GM12873 (cell line): ENCODE data around the gene TRPC4.

ENCODE experiments used
- TF ChIP-seq, protein P1 (sequence below): IDR thresholded peaks from 2 replicates; pipeline ENCODE4 v1.5.1; 2012; ENCODE audit warnings: low read depth, mild to moderate bottlenecking, moderate library complexity, low read length, control low read depth; ENCODE audit not compliant: insufficient read depth; ENCODE audit errors: missing control alignments

The TRPC4 gene

DNA sequence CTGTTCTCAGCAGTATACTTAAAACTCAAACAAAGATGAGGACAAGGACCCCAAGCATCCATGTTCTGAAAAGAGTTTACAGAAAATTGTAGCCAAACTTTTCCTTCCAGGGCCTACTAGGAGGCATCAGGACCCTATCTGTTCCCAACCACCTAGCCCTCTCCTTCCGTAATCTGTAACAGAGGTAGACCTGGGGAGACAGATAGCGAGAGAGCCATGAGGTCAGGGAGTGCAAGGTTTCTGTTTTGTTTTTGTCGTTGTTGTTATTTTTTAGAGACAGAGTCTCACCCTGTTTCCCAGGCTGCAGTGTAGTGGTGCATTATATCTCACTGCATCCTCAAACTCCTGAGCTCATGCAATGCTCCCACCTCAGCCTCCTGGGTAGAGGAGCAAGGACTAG, 187.1 kb downstream of the TRPC4 start:
- TF ChIP-seq, protein P1, sequence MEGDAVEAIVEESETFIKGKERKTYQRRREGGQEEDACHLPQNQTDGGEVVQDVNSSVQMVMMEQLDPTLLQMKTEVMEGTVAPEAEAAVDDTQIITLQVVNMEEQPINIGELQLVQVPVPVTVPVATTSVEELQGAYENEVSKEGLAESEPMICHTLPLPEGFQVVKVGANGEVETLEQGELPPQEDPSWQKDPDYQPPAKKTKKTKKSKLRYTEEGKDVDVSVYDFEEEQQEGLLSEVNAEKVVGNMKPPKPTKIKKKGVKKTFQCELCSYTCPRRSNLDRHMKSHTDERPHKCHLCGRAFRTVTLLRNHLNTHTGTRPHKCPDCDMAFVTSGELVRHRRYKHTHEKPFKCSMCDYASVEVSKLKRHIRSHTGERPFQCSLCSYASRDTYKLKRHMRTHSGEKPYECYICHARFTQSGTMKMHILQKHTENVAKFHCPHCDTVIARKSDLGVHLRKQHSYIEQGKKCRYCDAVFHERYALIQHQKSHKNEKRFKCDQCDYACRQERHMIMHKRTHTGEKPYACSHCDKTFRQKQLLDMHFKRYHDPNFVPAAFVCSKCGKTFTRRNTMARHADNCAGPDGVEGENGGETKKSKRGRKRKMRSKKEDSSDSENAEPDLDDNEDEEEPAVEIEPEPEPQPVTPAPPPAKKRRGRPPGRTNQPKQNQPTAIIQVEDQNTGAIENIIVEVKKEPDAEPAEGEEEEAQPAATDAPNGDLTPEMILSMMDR: no peak

DNA sequence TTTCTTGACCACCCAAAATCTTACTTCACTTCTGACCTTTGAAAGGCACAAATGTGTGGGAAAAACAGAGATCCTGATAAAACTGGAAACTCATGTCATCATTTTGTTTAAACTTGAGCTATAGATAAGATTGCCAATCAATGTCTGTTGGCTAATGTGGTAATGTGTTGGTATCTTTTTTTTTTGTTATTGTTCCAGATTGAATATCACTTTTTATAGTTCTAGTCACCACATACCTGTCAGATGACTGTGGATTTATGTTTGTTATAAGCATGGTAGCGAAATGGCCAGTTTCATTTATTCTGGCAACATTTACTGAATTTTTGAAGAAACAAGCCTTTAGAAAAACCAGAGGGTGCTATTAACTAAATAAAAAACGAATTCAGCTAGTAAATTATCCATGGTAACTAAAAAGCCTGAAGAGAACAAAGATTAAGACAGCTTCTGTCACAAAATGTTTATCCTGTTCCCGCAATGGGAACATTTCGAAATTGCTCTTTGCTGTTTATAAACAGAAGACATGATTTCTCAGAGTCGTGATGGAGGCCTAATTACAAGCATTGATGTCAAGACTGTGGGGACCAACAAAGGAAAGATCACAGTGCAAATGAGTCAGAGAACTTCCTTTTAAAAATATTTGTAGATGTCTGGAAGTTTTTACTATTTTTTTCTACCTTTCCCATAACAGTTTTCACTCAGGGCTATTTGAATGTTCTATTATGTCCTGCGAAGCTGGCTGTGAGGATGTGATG, 188.1 kb downstream of the TRPC4 start:
- TF ChIP-seq, protein P1: no peak

DNA sequence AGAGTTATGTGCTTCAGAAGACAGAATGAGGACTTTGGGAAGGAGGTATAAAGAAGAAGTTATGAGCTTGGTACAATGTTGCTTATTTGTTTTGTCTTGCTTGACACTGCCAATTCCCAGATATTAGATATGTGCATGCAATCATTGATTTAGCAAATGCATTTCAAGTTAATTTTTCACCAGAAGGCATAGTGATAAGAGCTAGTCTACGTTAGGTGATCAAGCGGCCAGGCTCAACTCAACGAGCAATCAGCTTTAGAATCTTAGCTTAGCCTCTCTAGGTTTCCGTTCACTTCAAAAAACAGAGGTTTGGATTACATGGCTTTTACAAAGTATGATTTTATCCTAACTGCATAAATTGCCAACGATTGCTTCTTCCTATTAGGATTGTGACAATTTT, 189.4 kb downstream of the TRPC4 start:
- TF ChIP-seq, protein P1: no peak

DNA sequence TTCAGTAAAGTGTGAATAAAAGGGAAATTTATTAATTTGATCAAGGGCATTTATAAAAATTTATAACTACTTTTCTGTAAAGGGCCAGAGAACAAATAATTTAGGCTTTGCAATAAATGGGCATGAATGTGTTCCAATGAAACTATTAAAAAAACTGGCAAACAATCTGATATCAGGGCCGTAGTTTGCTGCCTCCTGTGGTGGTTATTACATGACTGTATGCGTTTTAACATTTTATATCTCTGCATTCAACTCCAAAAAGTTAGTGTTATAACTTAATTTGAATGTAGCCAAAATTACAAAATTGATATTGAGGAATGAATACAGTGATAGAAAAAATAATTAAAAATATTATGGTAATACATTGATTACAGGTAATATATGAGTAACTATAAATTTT, 190.5 kb downstream of the TRPC4 start:
- TF ChIP-seq, protein P1: no peak

DNA sequence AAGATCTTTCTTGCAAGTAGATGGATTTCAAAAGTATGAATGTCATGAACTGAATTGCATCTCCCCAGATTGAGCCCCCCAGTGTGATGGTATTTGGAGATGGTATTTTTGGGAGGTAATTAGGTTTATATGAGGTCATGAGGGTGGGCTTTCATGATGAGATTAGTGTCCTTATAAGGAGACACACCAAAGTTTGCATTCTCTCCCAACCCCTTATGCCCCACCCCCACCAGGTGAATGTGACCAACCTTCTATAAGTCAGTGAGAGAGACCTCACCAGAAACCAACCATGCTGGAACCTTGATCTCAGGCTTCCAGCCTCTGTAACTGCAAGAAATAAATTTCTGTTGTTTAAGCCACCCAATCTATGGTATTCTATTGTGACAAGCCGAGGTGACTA, 199.7 kb downstream of the TRPC4 start:
- TF ChIP-seq, protein P1: no peak

DNA sequence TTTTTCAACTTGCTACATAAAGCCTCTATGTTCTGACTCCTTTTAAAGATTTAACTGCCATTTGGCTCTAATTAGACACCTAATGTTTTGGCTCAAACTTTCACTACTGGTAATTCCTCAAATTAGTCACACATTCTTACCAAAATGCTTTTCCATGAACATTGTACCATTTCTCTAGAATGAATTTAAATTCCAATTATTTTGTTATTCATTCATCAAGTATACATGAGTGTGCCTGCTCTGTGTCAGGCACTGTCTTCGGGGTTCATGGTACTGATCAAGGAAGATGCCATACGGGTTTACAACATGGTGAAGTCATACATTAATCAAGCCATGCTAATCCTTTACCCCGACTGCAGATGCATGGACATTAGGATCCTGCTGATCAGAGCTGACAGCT, 201.9 kb downstream of the TRPC4 start:
- TF ChIP-seq, protein P1: no peak

DNA sequence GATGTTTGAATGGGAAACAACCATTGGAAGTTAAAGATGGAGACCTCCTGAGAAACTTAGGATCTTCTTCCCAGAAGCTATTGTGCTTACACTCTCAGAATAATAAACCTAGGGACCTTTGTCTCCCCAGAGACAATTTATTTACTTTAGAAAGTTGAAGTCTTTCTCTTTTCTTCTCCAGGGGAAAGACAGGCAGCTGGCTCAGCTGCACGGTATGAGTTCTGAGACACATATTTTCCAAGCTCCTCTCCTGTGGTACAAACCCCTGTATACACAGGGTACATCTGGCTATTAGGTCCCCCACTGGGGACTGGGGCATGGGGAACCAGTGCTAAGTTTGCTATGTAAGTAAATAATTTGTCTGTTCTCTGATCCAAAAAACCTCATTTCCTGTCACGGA, 203.5 kb downstream of the TRPC4 start:
- TF ChIP-seq, protein P1: no peak
